Common myeloid progenitor, CD34-positive (primary cell): ENCODE results near the gene NMRAL1.

Experiments used
- CTCF ChIA-PET: fragments of 350-600 bp; sonication (Branson Sonifier 250); formaldehyde crosslinking; loops from one replicate; lab custom pipeline; 2021; ENCODE audit warnings: antibody characterized with exemption; lab: Charles Lee
- POLR2A ChIA-PET: fragments of 350-600 bp; sonication (Branson Sonifier 250); formaldehyde crosslinking; loops from one replicate; lab custom pipeline; 2021; ENCODE audit warnings: antibody characterized with exemption; lab: Charles Lee
- DNase-seq, 3 donors: peaks; one replicate each; pipeline versions ENCODE4 v3.0.0 to v3.0.0-alpha.2; 2013
- H3K27ac ChIP-seq, 2 experiments: 1 replicate in 1 of 2; 2 replicates in 1 of 2; pipeline ENCODE4 v1.7.0; 2013; ENCODE audit warnings: inconsistent platforms in 2 of 2, low read length in 2 of 2, mild to moderate bottlenecking in 2 of 2, low read depth in 1 of 2, moderate library complexity in 1 of 2; ENCODE audit not compliant: severe bottlenecking in 2 of 2, insufficient read depth in 1 of 2, poor library complexity in 1 of 2
- H3K27me3 ChIP-seq, 5 experiments: replicated peaks in 2 of 5; 1 replicate in 3 of 5; 2 replicates in 2 of 5; pipeline versions ENCODE4 v1.6.1 to v1.7.0; 2013; ENCODE audit warnings: low read length in 4 of 5, mild to moderate bottlenecking in 2 of 5, moderate library complexity in 2 of 5, inconsistent platforms in 1 of 5; ENCODE audit not compliant: insufficient read depth in 5 of 5, control insufficient read depth in 4 of 5
- H3K36me3 ChIP-seq, 4 experiments: 1 replicate in 2 of 4; 2 replicates in 2 of 4; pipeline versions ENCODE4 v1.6.1 to v1.7.0; 2013; ENCODE audit warnings: low read length in 3 of 4, control low read depth in 1 of 4, mild to moderate bottlenecking in 1 of 4; ENCODE audit not compliant: control insufficient read depth in 4 of 4, insufficient read depth in 4 of 4
- H3K4me1 ChIP-seq, 4 experiments: 1 replicate in 3 of 4; 2 replicates in 1 of 4; pipeline versions ENCODE4 v1.6.1 to v1.7.1; 2013; ENCODE audit warnings: low read length in 3 of 4, mild to moderate bottlenecking in 3 of 4, control low read depth in 1 of 4, inconsistent platforms in 1 of 4, moderate library complexity in 1 of 4; ENCODE audit not compliant: control insufficient read depth in 4 of 4, insufficient read depth in 4 of 4; ENCODE audit errors: control extremely low read depth in 1 of 4
- H3K4me3 ChIP-seq, 7 experiments: 1 replicate in 4 of 7; 2 replicates in 3 of 7; pipeline versions ENCODE4 v1.5.1 to v1.7.0; 2013; ENCODE audit warnings: mild to moderate bottlenecking in 7 of 7, low read length in 6 of 7, moderate library complexity in 6 of 7, inconsistent platforms in 2 of 7, low read depth in 2 of 7, control low read depth in 1 of 7; ENCODE audit not compliant: insufficient read depth in 4 of 7, control insufficient read depth in 1 of 7; ENCODE audit errors: extremely low read depth in 1 of 7
- H3K9me3 ChIP-seq, 5 experiments: 1 replicate in 4 of 5; 2 replicates in 1 of 5; pipeline versions ENCODE4 v1.6.1 to v1.7.1; 2013; ENCODE audit warnings: low read length in 4 of 5, mild to moderate bottlenecking in 2 of 5, inconsistent platforms in 1 of 5, low read depth in 1 of 5, moderate library complexity in 1 of 5; ENCODE audit not compliant: control insufficient read depth in 4 of 5, insufficient read depth in 2 of 5; ENCODE audit errors: control extremely low read depth in 1 of 5
- WGBS: methylation state at CpG from one replicate; pipeline ENCODE4 v1.1.5; 2013; ENCODE audit not compliant: insufficient coverage; 5-methylcytosine and 5-hydroxymethylcytosine counted together

Gene NMRAL1

GRCh38 chr16:4412159-4412558 lies 62.3 kb downstream of the NMRAL1 start:
- WGBS: 96% methylated on average over 8 of the region's 8 CpGs
- peaks cover 10 to 54% (median 35%) of the 10 kb centered on the region in 4 experiments for H3K36me3 ChIP-seq
- no peak overlapping the region for H3K27ac ChIP-seq
- H3K4me3 ChIP-seq: no peak overlapping the region
- H3K27me3 ChIP-seq: no peaks in the 10 kb centered on the region
- no peak for DNase-seq
- peaks cover 5 to 26% (median 23%) of the 10 kb centered on the region in 4 experiments for H3K4me1 ChIP-seq
- ChIA-PET CTCF (interaction anchor here (9.6 kb wide), 1 partner anchor 7 kb away, joined by 103 read pairs; no protein-coding TSS in a partner anchor), POLR2A (no interaction called here)
- no peaks in the 10 kb centered on the region for H3K9me3 ChIP-seq
